Measurements from ENCODE around the gene TPI1. TPM values are rescaled to one million over a fixed set of nuclear protein-coding genes. Genes with fewer than 3 reads are reported as not detected.

Gene TPI1
- total RNA-seq, 1 experiment from 2014 or later: 1,177 TPM

DNA sequence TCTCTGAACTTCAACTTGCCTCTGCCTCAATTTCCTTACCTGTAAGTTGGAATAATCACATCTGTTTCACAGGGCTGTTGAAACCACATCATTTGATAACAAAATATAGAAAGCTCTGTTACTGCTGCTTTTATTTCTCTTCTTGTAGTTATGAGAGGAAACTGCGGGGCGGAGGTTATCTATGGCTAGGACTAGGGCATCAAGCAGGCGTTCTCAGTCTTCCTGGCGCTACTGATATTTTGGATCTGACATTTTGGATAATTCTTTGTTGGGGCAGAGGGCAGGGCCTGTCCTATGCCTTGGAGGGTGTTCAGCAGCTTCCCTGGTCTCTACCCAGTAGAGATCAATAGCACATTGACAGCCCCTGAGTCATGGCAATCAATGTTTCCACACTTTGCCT, 35.2 kb upstream of the TPI1 start:
- peak overlapping the region in 1 of 3 experiments; percentile 39; a peak in 2 of 7 replicates for H3K27ac Mint-ChIP-seq

More for the DNA sequence above, 35.2 kb upstream of the TPI1 start:
- no peak overlapping the region for H3T11ph ChIP-seq (ENCODE audit: low read length)
- peaks cover 2% of the 10 kb centered on the region; the same call in 1 of the 2 replicates for H3K4me1 ChIP-seq (ENCODE audit: insufficient read depth, low read length)
- H3K79me2 ChIP-seq (ENCODE audit: insufficient read depth, low read length): peaks cover 2% of the 10 kb centered on the region; the same call in 1 of the 2 replicates
- no peak overlapping the region for H3K23ac ChIP-seq (ENCODE audit: insufficient read length, low read depth, low read length)
- H3K27me3 ChIP-seq (ENCODE audit: insufficient read depth, low read length): no peaks in the 10 kb centered on the region
- TF ChIP-seq CTCF (conservative IDR thresholded peaks at IDR 0.05): no peak
- no peak overlapping the region for H3K4ac ChIP-seq (ENCODE audit: low read depth, low read length)
- H2BK120ac ChIP-seq (ENCODE audit: low read depth, low read length, poor library complexity, severe bottlenecking): no peak overlapping the region
- H2BK20ac ChIP-seq (ENCODE audit: low read depth, low read length, poor library complexity, severe bottlenecking): no peak overlapping the region
- no peak overlapping the region for H3K27ac ChIP-seq (ENCODE audit: insufficient read length, low read depth, low read length)
- H3K56ac ChIP-seq (ENCODE audit: insufficient read length, low read depth, low read length): no peak overlapping the region
- peaks cover 11% of the 10 kb centered on the region for H3K23me2 ChIP-seq (ENCODE audit: insufficient read length, low read depth, low read length, poor library complexity, severe bottlenecking)
- no peak overlapping the region for H4K91ac ChIP-seq (ENCODE audit: insufficient read length, low read depth, low read length)
- H3K79me1 ChIP-seq (ENCODE audit: insufficient read depth, low read depth, low read length, poor library complexity, severe bottlenecking): no peaks in the 10 kb centered on the region
- peaks cover 13 to 25% of the 10 kb centered on the region in 2 experiments for H3K4me1 Mint-ChIP-seq
- H2BK5ac ChIP-seq (ENCODE audit: insufficient read length, low read length): no peak overlapping the region
- no peak overlapping the region for H2AK5ac ChIP-seq (ENCODE audit: insufficient read length, low read length)
- peaks cover 2% of the 10 kb centered on the region; the same call in 1 of the 2 replicates for H3K27me3 Mint-ChIP-seq (ENCODE audit: low read depth)
- H3K9ac ChIP-seq (ENCODE audit: extremely low read depth, insufficient read length, low read length): no peak overlapping the region
- H3K14ac ChIP-seq (ENCODE audit: insufficient read depth, low read length): no peak overlapping the region
- peaks cover 2% of the 10 kb centered on the region for H4K20me1 ChIP-seq (ENCODE audit: control insufficient read depth, insufficient read depth, insufficient read length)
- H3K36me3 Mint-ChIP-seq (ENCODE audit: insufficient read depth in 1 of 3, low read depth in 3 of 3): peaks cover 36 to 64% (median 59%) of the 10 kb centered on the region in 3 experiments
- H3K9me3 Mint-ChIP-seq: no peaks in the 10 kb centered on the region
- H4K8ac ChIP-seq (replicated peaks; ENCODE audit: insufficient read length, low read depth, low read length): no peak overlapping the region
- H3K18ac ChIP-seq (ENCODE audit: insufficient read length, low read depth, low read length): no peak overlapping the region
- H3K4me3 Mint-ChIP-seq: no peak overlapping the region
- no peak overlapping the region for H2BK15ac ChIP-seq (ENCODE audit: low read depth, low read length)
- no CpG with 5 or more reads among the region's 4 CpGs for WGBS (ENCODE audit: extremely low coverage, insufficient read length, low lambda C conversion rate)
- no peak overlapping the region for H2AFZ ChIP-seq (ENCODE audit: low read length)
- H4K5ac ChIP-seq (ENCODE audit: insufficient read length, low read depth, low read length): no peak overlapping the region
- H3K4me2 ChIP-seq (ENCODE audit: insufficient read depth, insufficient read length, low read length): no peak overlapping the region
- no peaks in the 10 kb centered on the region for H3K9me3 ChIP-seq (ENCODE audit: control insufficient read depth, low read depth, low read length)
- no peak overlapping the region for H2BK12ac ChIP-seq (ENCODE audit: insufficient read length, low read depth, low read length)
- no peak for DNase-seq
